AG20443 (cell line): ENCODE results near the gene UBA5.
"Not testable (repeated sequence)": the region's sequence is repeated elsewhere in the genome, so short reads cannot be mapped to it uniquely, and the experiment has no call there.

ENCODE experiments used
- DNase-seq: peaks from one replicate; pipeline ENCODE4 v3.0.0; 2012; ENCODE audit warnings: low spot score, mixed read lengths

The UBA5 gene

DNA sequence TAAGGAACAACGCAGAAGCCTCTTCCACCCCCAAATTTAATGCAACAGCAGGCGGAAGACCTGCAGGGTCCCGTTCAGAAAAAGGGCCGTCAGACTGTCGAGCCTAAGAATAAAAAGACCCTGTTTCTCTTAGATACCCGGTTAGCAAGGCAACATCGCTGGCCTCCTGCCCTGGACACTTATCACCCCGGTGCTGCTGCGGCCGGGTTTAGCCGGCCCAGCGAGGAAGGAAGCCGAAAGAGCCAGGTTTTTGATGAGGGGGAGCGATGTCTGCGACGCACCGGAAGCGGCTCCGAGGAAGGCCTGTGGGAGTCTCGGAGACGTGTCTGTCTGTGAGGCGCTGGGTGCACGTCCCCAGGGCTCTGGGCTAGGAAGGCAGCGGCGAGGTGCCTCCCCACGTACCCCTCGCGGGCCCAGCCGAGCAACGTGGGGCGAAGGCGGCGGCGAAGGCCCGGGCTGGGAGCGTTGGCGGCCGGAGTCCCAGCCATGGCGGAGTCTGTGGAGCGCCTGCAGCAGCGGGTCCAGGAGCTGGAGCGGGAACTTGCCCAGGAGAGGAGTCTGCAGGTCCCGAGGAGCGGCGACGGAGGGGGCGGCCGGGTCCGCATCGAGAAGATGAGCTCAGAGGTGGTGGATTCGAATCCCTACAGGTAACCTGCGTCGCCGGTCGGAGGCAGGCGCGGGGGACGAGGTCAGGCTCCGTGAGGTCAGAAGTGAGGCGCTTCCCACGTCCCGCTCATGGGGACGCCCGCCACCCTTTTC, at the start of gene UBA5:
TSS of gene UBA5 (plus strand) at position 278 of the 759 bp plus-strand sequence. CDS start at position 487, 209 bp downstream.
- DNase-seq: peak; percentile 82

GRCh38 chr3:132615301-132615700, 44.8 kb upstream of the UBA5 start:
- DNase-seq: not testable (repeated sequence)

DNA sequence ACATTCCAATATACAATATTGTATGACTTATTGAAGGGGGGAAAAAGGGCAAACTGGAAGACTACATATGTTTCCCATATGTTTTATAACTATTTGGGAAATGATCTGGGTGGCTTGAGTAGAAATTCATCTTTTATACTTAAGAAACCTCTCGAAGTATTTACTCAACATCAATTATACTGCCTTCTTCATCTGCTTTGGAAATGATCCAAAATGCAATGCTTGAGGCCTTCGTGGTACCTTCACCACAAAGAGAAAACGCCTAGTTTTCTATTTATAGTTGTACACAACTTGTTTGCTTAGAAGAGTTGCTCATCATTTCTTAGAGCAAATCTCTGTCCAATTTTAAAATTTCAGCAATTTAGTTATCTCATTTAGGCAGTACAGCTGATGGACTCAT, 44.2 kb upstream of the UBA5 start:
- no peak for DNase-seq

GRCh38 chr3:132616780-132617179, 43.3 kb upstream of the UBA5 start:
- no peak for DNase-seq

DNA sequence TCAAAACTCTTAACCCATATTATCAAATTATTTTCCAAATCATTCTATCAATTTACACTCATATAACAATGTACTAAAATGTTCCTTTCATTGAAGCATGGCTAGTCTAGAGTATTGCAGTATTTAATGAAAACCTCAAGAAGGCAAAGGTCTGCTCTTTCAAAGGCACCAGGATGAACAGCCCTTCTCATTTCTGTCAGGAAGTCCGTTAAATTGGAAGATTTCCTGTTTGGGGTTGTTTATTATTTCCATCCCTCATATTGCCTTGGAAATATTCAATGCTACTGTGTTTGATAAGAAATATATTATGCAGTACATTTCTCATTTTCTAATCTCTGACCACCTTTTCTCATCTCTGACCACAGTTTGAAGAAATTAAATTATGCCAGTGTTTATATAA, 38.0 kb upstream of the UBA5 start:
- no peak for DNase-seq

DNA sequence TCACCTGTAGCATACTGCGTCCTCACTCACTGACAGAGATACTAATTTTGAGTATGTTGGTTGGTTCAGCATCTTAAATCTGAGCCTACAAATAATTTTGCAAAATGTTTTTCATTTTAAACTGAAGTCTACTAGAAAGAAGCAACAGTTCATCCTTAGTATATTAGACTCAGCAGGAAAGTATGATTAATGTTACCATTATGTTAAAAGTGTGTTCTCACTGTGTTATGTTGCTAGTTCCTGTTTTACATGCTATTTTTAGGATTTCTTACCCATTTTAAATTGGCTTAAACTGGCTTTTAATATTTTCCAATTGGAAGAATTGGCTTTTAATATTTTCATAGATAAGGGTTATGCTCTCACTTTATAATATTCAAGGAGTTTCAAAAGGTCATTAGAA, 37.4 kb upstream of the UBA5 start:
- DNase-seq: no peak

DNA sequence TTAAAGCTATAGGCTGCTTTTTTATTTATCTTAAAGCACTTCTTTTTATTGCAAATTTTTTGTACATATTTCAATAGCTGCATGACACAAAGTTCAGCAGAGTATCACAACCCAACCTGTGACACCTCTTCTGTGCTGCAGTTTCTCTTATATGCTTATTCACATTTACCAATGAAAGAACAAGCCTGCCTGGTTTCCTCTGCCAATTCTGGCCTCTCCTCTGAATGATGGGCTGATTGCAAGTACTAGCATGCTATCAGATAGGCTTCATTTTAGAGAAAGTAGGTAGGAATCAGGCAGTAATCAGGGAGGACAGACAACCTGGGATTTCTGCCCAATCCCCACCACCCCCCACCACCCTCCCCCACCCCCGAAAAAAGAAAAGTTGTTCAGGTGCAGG, 36.5 kb upstream of the UBA5 start:
- DNase-seq: no peak

DNA sequence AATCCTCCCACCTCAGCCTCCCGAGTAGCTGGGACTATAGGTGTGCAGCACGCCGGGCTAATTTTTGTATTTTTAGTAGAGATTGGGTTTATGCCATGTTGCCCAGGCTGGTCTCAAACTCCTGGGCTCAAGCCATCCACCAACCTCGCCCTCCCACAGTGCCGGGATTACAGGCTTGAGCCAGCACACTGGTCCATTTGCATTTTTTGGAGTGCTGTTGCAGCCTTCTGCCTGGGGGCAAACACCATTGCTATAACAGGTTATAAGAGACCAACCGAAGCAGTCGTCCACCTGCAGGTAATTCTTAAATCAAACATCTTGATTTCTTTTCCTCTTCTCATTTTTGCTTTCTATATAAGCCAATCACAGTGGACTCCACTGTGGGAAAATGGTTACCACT, 35.3 kb upstream of the UBA5 start:
- no peak for DNase-seq

GRCh38 chr3:132625613-132626012, 34.5 kb upstream of the UBA5 start:
- DNase-seq: no peak

DNA sequence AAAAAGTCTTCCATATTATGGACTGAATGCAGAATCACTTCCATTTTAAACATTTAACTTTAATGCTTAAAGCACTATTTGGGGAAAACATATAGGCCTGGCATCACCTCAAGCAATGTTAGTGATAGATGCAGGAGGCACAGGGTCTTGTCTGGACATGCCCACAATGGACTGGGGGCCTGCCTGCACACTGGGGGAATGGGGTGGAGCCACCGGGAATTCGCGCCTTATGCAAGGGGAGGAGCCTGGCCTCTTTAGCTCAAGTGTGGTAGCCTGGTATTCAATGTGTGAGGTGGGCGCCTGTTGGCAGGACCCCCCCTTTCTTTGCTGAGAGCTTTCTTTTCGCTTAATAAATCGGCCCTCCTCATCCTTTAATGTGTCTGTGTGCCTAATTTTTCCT, 33.2 kb upstream of the UBA5 start:
- DNase-seq: no peak

DNA sequence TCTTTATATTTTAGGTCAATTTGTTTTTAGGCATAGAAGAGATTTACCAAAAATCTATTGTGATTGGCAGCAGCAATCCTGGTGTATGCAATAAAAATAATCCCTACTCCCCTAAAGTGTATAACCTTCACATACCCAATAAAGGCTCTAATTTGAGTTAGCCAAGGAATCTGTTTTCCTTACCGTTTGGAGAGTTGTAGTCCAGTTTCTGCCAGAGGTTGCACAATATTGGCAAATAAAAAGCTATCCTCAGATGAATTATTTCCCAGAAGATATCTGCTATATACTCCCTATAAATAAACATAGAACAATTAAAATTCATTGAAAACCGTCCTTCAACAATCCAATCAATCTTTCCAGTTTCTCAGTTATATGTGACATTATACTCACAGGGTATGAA, 32.0 kb upstream of the UBA5 start:
- no peak for DNase-seq

GRCh38 chr3:132629928-132630327, 30.2 kb upstream of the UBA5 start:
- DNase-seq: peak; percentile 58

DNA sequence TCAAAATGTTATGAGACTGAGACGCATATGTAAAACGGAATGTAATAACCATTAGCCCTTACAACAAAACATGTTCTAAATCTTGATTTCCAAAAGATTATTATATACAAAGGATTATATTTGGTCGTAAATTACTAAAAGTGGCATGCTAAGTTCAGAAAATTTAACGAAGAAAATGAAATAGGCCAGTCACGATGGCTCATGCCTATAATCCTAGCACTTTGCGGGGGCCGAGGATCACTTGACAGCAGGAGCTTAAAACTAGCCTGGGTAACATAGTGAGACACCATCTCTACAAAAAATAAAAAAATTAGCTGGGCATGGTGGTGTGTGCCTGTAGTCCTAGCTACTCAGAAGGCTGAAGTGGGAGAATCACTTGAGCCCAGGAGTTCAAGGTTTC, 29.5 kb upstream of the UBA5 start:
- DNase-seq: no peak

DNA sequence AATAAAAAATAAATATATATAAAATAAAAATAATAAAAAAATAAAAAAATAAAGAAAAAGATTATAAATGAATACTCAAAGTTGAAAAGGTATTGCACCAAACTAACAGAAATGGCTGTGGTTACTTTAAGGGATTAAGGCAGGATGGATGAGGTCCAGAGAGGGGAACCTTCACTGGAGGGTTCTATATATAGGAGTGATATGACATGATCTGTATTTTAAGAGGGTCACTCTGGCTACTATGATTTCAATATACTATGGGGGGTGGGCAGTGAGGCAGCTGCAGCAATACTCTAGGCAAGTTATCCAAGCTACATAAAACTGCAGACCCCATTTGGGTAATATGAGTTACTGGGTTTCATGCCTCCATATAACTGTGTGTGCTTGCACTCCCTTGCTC, 25.1 kb upstream of the UBA5 start:
- no peak for DNase-seq

- peak; percentile 48 for DNase-seq
Measured at GRCh38 chr3:132637590-132637989, 22.5 kb upstream of the UBA5 start.

DNA sequence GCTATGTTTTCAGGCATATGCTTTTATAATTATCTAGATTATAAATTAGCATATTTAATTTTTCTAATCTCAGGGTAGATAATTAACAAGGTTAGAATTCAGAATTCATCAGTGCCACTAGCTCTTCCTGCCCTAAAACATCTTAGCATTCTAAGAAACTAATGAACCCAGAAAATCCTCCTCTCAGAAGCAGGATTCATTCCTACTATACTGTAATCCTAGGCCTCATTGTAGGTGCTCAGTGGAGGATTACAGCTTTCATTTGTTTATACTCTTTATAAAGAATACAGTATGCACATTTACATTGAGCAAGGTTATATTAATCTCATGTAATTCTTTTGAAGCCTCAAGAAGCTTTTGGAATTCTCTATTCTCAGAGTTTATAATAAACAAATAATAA, 21.4 kb upstream of the UBA5 start:
- DNase-seq: no peak

- not testable (repeated sequence) for DNase-seq
Measured at GRCh38 chr3:132641427-132641826, 18.7 kb upstream of the UBA5 start.

GRCh38 chr3:132641837-132642538, 18.1 kb upstream of the UBA5 start:
- DNase-seq: peak; percentile 57

- DNase-seq: no peak
Measured at GRCh38 chr3:132642539-132642847, 17.6 kb upstream of the UBA5 start.

DNA sequence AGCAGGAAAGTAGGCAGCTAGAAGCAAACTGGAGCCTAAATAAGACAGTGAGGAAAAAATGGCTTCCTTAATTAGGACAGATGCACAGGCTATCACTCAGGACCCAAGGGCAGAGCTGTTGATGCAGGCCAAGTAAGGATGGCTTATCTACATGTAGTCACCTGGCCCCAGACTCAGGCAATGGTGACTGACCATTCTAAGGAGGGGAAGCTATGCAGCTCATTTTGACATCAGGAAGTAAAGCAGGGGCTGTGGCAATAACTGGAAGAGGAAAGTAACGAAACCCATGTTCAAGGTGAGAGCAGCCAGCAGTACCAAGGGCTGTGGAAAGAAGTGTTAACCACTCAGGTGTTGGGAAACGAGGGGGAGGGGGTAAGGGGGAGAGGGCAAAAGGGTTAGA, 16.8 kb upstream of the UBA5 start:
- no peak for DNase-seq

- DNase-seq: no peak
Measured at GRCh38 chr3:132645058-132645457, 15.1 kb upstream of the UBA5 start.

GRCh38 chr3:132650153-132650552, 10.0 kb upstream of the UBA5 start:
- no peak for DNase-seq

GRCh38 chr3:132652640-132653270, 7.4 kb upstream of the UBA5 start:
- DNase-seq: peak; percentile 60
